A673 (cell line): ENCODE results near the gene ZCCHC13. TPM values are rescaled to one million over a fixed set of nuclear protein-coding genes. Genes with fewer than 3 reads are reported as not detected.
"Not testable (repeated sequence)": the region's sequence is repeated elsewhere in the genome, so short reads cannot be mapped to it uniquely, and the experiment has no call there.

Source experiments
- BruUV-seq: library from RNA; stranded (reverse); fragments of 400-500 nt; replicated peaks from 2 replicates; lab custom pipeline; 2021; lab: Mats Ljungman, UMichigan
- CTCF ChIA-PET: fragments of 300-600 bp; sonication (Branson Sonifier 250); formaldehyde crosslinking; loops from one replicate; lab custom pipeline; 2022; ENCODE audit warnings: antibody characterized with exemption; lab: Charles Lee
- POLR2A ChIA-PET: fragments of 300-600 bp; sonication (Branson Sonifier 250); formaldehyde crosslinking; loops from one replicate; lab custom pipeline; 2022; ENCODE audit warnings: antibody characterized with exemption; ENCODE audit not compliant: low non-redundant PET; lab: Charles Lee
- DNase-seq: peaks from one replicate; pipeline ENCODE4 v3.0.0-alpha.2; 2015; ENCODE audit warnings: low spot score
- H3K27ac ChIP-seq: fragments of 200-600 bp; sonication (generic); 2 replicates; pipeline ENCODE4 v1.5.1; 2016; ENCODE audit warnings: mixed run types, low read depth, mild to moderate bottlenecking, mixed read lengths, antibody characterized with exemption, low read length; ENCODE audit not compliant: poor library complexity, severe bottlenecking
- H3K27me3 ChIP-seq: fragments of 200-600 bp; sonication (generic); replicated peaks from 2 replicates; pipeline ENCODE4 v1.6.1; 2017; ENCODE audit warnings: mixed run types, low read depth, mild to moderate bottlenecking, mixed read lengths, antibody characterized with exemption, low read length; ENCODE audit not compliant: insufficient read depth, poor library complexity
- H3K36me3 ChIP-seq: fragments of 200-600 bp; sonication (generic); 2 replicates; pipeline ENCODE4 v1.6.1; 2016; ENCODE audit warnings: mixed run types, mild to moderate bottlenecking, mixed read lengths, antibody characterized with exemption, low read length; ENCODE audit not compliant: insufficient read depth, poor library complexity, severe bottlenecking
- H3K4me1 ChIP-seq: fragments of 200-600 bp; sonication (generic); 2 replicates; pipeline ENCODE4 v1.6.1; 2017; ENCODE audit warnings: mixed run types, mild to moderate bottlenecking, mixed read lengths, antibody characterized with exemption, low read length; ENCODE audit not compliant: insufficient read depth, poor library complexity, severe bottlenecking
- H3K4me3 ChIP-seq: fragments of 200-600 bp; sonication (generic); 2 replicates; pipeline ENCODE4 v1.5.1; 2016; ENCODE audit warnings: low read depth, mixed run types, mild to moderate bottlenecking, mixed read lengths, low read length; ENCODE audit not compliant: poor library complexity, severe bottlenecking
- H3K9me3 ChIP-seq: fragments of 200-600 bp; sonication (generic); 2 replicates; pipeline ENCODE4 v1.6.1; 2016; ENCODE audit warnings: mixed run types, low read depth, mild to moderate bottlenecking, mixed read lengths, antibody characterized with exemption, low read length; ENCODE audit not compliant: poor library complexity, severe bottlenecking
- EZH2 ChIP-seq: fragments of 200-600 bp; sonication (generic); IDR thresholded peaks from 2 replicates; pipeline ENCODE4 v1.6.1; 2017; ENCODE audit warnings: borderline replicate concordance, low read depth, mild to moderate bottlenecking, mixed read lengths, antibody characterized with exemption, low read length; ENCODE audit not compliant: poor library complexity, severe bottlenecking
- intact Hi-C: fragments of 100-400 bp; cut with micrococcal nuclease; formaldehyde crosslinking; loops from one replicate; pipeline ENCODE4 v1.10.0; 2022; ENCODE audit not compliant: unreplicated experiment
- total RNA-seq: library from RNA; stranded (reverse); gene quantifications from 2 replicates; pipeline ENCODE4 v1.2.3, GENCODE V29; 2021
- TF ChIP-seq, protein P1 (sequence below): fragments of 300-800, 200-600 bp; sonication (generic); conservative IDR thresholded peaks from 2 replicates; pipeline ENCODE4 v1.5.1; 2017; ENCODE audit warnings: low read depth, mild to moderate bottlenecking, antibody characterized with exemption, low read length, moderate library complexity, mixed read lengths

Gene ZCCHC13
- total RNA-seq, 1 experiment from 2014 or later, result not detected

GRCh38 chrX:74300869-74301268 is 3.1 kb upstream of the ZCCHC13 start:
- BruUV-seq, result no TSS peak
- no peak overlapping the region for H3K4me3 ChIP-seq
- H3K27me3 ChIP-seq, result no peaks in the 10 kb centered on the region
- H3K27ac ChIP-seq, result no peak overlapping the region
- ChIA-PET CTCF (no interaction called here), POLR2A (no interaction called here)
- no peaks in the 10 kb centered on the region for H3K36me3 ChIP-seq
- H3K4me1 ChIP-seq, result no peaks in the 10 kb centered on the region
- intact Hi-C loops, result no loop called here
- DNase-seq, result no peak
- TF ChIP-seq, protein P1, sequence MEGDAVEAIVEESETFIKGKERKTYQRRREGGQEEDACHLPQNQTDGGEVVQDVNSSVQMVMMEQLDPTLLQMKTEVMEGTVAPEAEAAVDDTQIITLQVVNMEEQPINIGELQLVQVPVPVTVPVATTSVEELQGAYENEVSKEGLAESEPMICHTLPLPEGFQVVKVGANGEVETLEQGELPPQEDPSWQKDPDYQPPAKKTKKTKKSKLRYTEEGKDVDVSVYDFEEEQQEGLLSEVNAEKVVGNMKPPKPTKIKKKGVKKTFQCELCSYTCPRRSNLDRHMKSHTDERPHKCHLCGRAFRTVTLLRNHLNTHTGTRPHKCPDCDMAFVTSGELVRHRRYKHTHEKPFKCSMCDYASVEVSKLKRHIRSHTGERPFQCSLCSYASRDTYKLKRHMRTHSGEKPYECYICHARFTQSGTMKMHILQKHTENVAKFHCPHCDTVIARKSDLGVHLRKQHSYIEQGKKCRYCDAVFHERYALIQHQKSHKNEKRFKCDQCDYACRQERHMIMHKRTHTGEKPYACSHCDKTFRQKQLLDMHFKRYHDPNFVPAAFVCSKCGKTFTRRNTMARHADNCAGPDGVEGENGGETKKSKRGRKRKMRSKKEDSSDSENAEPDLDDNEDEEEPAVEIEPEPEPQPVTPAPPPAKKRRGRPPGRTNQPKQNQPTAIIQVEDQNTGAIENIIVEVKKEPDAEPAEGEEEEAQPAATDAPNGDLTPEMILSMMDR, result no peak
- no peak for TF ChIP-seq EZH2
- H3K9me3 ChIP-seq, result no peaks in the 10 kb centered on the region

DNA sequence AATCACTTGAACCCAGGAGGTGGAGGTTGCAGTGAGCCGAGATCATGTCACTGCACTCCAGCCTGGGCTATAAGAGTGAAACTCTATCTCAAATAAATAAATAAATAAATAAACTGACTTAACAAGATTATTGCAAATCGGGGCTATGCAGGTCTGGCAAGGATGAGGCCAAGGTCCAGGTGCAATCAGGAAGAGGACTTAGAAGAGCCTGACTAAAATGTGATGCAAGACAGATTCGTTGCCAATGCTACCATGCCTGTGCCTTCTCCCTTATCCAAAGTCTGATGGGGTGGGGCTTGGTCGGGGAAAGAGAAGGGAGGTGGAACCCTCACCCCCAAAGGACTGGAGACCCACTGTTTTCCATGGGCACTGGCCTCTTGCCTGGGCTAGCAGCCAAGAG is 14.7 kb downstream of the ZCCHC13 start:
- TF ChIP-seq EZH2, result no peak
- TF ChIP-seq, protein P1, result no peak
- Histone ChIP-seq H3K27me3 (no peaks in the 10 kb centered on the region), H3K36me3 (no peaks in the 10 kb centered on the region), H3K27ac (no peak overlapping the region), H3K4me1 (no peaks in the 10 kb centered on the region), H3K9me3 (no peaks in the 10 kb centered on the region), H3K4me3 (no peak overlapping the region)
- ChIA-PET CTCF (no interaction called here), POLR2A (no interaction called here)
- intact Hi-C loops, result no loop called here
- no peak for DNase-seq
- no TSS peak for BruUV-seq

DNA sequence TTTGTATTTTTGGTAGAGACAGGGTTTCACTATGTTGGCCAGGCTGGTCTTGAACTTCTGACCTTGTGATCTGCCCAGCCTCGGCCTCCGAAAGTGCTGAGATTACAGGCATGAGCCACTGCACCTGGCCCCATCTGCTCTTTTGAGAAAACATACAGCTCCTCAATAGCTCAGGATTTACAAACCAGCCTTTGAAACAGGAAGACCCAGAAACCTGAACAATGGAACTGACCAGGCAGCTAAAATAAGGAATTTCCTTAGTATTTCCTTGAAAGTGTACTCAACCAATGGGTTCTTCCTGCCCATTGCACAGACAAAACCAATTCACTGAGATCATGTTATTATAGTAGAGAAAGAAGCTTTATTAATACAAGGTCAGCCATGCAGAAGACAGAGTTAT is 15.3 kb downstream of the ZCCHC13 start:
- POLR2A ChIA-PET, H3K27me3 ChIP-seq, H3K4me1 ChIP-seq, DNase-seq, CTCF ChIA-PET, H3K36me3 ChIP-seq, H3K27ac ChIP-seq, H3K9me3 ChIP-seq, intact Hi-C loops, H3K4me3 ChIP-seq, BruUV-seq: not testable (repeated sequence)

GRCh38 chrX:74321191-74321590 is 17.2 kb downstream of the ZCCHC13 start:
- no peak overlapping the region for H3K4me3 ChIP-seq
- H3K9me3 ChIP-seq, result no peaks in the 10 kb centered on the region
- TF ChIP-seq, protein P1, result no peak
- TF ChIP-seq EZH2, result no peak
- H3K27me3 ChIP-seq, result no peaks in the 10 kb centered on the region
- no peak overlapping the region for H3K27ac ChIP-seq
- no peak for DNase-seq
- ChIA-PET POLR2A (no interaction called here), CTCF (no interaction called here)
- no TSS peak for BruUV-seq
- intact Hi-C loops, result no loop called here
- H3K36me3 ChIP-seq, result no peaks in the 10 kb centered on the region
- no peaks in the 10 kb centered on the region for H3K4me1 ChIP-seq
